Activated CD8-positive, alpha-beta memory T cell treated with anti-CD3 and anti-CD28 coated beads, Interleukin-2, amount 50 U/mL, for 24 hours (primary cell): ENCODE measurements around the gene IFI44L.

ENCODE experiments used
- DNase-seq: peaks from one replicate; pipeline ENCODE4 v3.0.0-alpha.2; 2020; ENCODE audit errors: extremely low read depth

IFI44L gene

GRCh38 chr1:78619803-78620579, at the start of gene IFI44L:
Gene IFI44L (plus strand): TSS chr1:78620448. CDS start chr1:78627916, 7,468 bp downstream.
- DNase-seq, result no peak

- no peak for DNase-seq
Observed at GRCh38 chr1:78570539-78570938, 49.7 kb upstream of the IFI44L start.

- no peak for DNase-seq
Observed at GRCh38 chr1:78577257-78578100, 42.8 kb upstream of the IFI44L start.

GRCh38 chr1:78586572-78586971, 33.7 kb upstream of the IFI44L start:
- no peak for DNase-seq

GRCh38 chr1:78587211-78587610, 33.0 kb upstream of the IFI44L start:
- no peak for DNase-seq

- no peak for DNase-seq
Observed at GRCh38 chr1:78591971-78592370, 28.3 kb upstream of the IFI44L start.

GRCh38 chr1:78599294-78599693, 21.0 kb upstream of the IFI44L start:
- no peak for DNase-seq

- no peak for DNase-seq
Observed at GRCh38 chr1:78601068-78601467, 19.2 kb upstream of the IFI44L start.

- DNase-seq, result no peak
Observed at GRCh38 chr1:78603206-78603605, 17.0 kb upstream of the IFI44L start.

GRCh38 chr1:78604643-78605042, 15.6 kb upstream of the IFI44L start:
- DNase-seq, result no peak

- DNase-seq, result no peak
Observed at GRCh38 chr1:78606274-78606673, 14.0 kb upstream of the IFI44L start.

GRCh38 chr1:78607334-78607927, 12.8 kb upstream of the IFI44L start:
- DNase-seq, result no peak

GRCh38 chr1:78607944-78608343, 12.3 kb upstream of the IFI44L start:
- no peak for DNase-seq

- DNase-seq, result no peak
Observed at GRCh38 chr1:78617615-78618026, 2.6 kb upstream of the IFI44L start.

- DNase-seq, result no peak
Observed at GRCh38 chr1:78619032-78619431, 1.2 kb upstream of the IFI44L start.

- DNase-seq, result no peak
Observed at GRCh38 chr1:78619446-78619802, 824 bp upstream of the IFI44L start.

GRCh38 chr1:78620666-78621065, 418 bp downstream of the IFI44L start:
- DNase-seq, result no peak

- no peak for DNase-seq
Observed at GRCh38 chr1:78622548-78622947, 2.3 kb downstream of the IFI44L start.

- no peak for DNase-seq
Observed at GRCh38 chr1:78624035-78624434, 3.8 kb downstream of the IFI44L start.

- DNase-seq, result no peak
Observed at GRCh38 chr1:78627321-78627720, 7.1 kb downstream of the IFI44L start.

GRCh38 chr1:78630600-78630999, 10.4 kb downstream of the IFI44L start:
- DNase-seq, result no peak

- no peak for DNase-seq
Observed at GRCh38 chr1:78633209-78633608, 13.0 kb downstream of the IFI44L start.

- DNase-seq, result no peak
Observed at GRCh38 chr1:78640462-78640861, 20.2 kb downstream of the IFI44L start.
